Ishikawa (cell line): ENCODE measurements around the gene MRPS21.

Experiments
- CEBPB ChIP-seq: IDR thresholded peaks from 2 replicates; pipeline ENCODE4 v1.6.1; 2012
- EP300 ChIP-seq: IDR thresholded peaks from 2 replicates; pipeline ENCODE4 v1.6.1; 2012; ENCODE audit warnings: borderline replicate concordance
- FOXM1 ChIP-seq: IDR thresholded peaks from 2 replicates; pipeline ENCODE4 v1.6.1; 2012; ENCODE audit warnings: low read depth, borderline replicate concordance
- MAX ChIP-seq: IDR thresholded peaks from 2 replicates; pipeline ENCODE4 v1.6.1; 2012

GRCh38 chr1:150249936-150250335, 43.7 kb upstream of the MRPS21 start:
- TF ChIP-seq FOXM1 (no peak), EP300 (no peak), CEBPB (no peak), MAX (no peak)
